GM12878 (cell line): Measurements from ENCODE around the gene TMED7. TPM values are rescaled to one million over a fixed set of nuclear protein-coding genes. Genes with fewer than 3 reads are reported as not detected.

Experiments
- ATAC-seq: fragments of 200-7000 bp; cut with Tn5 transposase; 3 replicates; pipeline ENCODE4 v1.9.1; 2020; ENCODE audit warnings: mild to moderate bottlenecking, moderate library complexity
- BruUV-seq: library from RNA; stranded (reverse); fragments of 400-500 nt; replicated peaks from 2 replicates; lab custom pipeline; 2021; lab: Mats Ljungman, UMichigan
- CTCF ChIA-PET: fragments of 300-600 bp; sonication (Branson Sonifier 250); formaldehyde crosslinking; extraction: SDS; loops from one replicate; lab custom pipeline; 2021; ENCODE audit warnings: inconsistent platforms; lab: Yijun Ruan, JAX
- POLR2A ChIA-PET: fragments of 350-600 bp; formaldehyde crosslinking; extraction: SDS; loops from one replicate; lab custom pipeline; 2021; ENCODE audit warnings: inconsistent platforms; lab: Charles Lee
- RAD21 ChIA-PET: fragments of 300-600 bp; sonication (Branson Sonifier 250); formaldehyde crosslinking; loops from one replicate; lab custom pipeline; 2023; ENCODE audit warnings: antibody characterized with exemption; ENCODE audit not compliant: unreplicated experiment; lab: Charles Lee
- SMC1A ChIA-PET: fragments of 300-600 bp; sonication (Branson Sonifier 250); formaldehyde crosslinking; loops from one replicate; lab custom pipeline; 2023; ENCODE audit not compliant: unreplicated experiment, uncharacterized antibody; lab: Charles Lee
- DNase-seq: peaks from one replicate; pipeline ENCODE4 v3.0.0-alpha.2; 2011; ENCODE audit warnings: low read depth, low spot score
- FAIRE-seq: peaks from 3 replicates; lab custom pipeline; 2011; peaks lifted over from hg19 to GRCh38; lab: Jason Lieb, UNC
- H2AFZ ChIP-seq: 2 replicates; pipeline ENCODE4 v1.6.0; 2011; ENCODE audit warnings: low read depth, low read length, control low read depth; ENCODE audit not compliant: control insufficient read depth
- H3K27ac ChIP-seq: 2 replicates; pipeline ENCODE4 v1.5.1; 2011; ENCODE audit warnings: control low read depth; ENCODE audit not compliant: control insufficient read depth, insufficient read depth
- H3K27me3 ChIP-seq, 2 experiments: replicated peaks in 1 of 2; 2 replicates each; pipeline versions ENCODE4 v1.6.0 to v1.6.1; 2011; ENCODE audit warnings: low read length in 1 of 2; ENCODE audit not compliant: control insufficient read depth in 2 of 2, insufficient read depth in 2 of 2
- H3K36me3 ChIP-seq, 2 experiments: 2 replicates each; pipeline ENCODE4 v1.5.1; 2011; ENCODE audit warnings: low read length in 1 of 2; ENCODE audit not compliant: control insufficient read depth in 2 of 2, insufficient read depth in 2 of 2
- H3K4me1 ChIP-seq: 2 replicates; pipeline ENCODE4 v1.6.1; 2011; ENCODE audit warnings: mild to moderate bottlenecking, low read length, moderate library complexity, mixed read lengths; ENCODE audit not compliant: control insufficient read depth, insufficient read depth
- H3K4me2 ChIP-seq: 2 replicates; pipeline ENCODE4 v1.6.0; 2011; ENCODE audit warnings: control low read depth; ENCODE audit not compliant: control insufficient read depth, insufficient read depth
- H3K4me3 ChIP-seq: fragments of 200-600 bp; sonication (generic); 2 replicates; pipeline ENCODE4 v1.5.1; 2016
- H3K79me2 ChIP-seq: 2 replicates; pipeline ENCODE4 v1.6.0; 2011; ENCODE audit warnings: low read length; ENCODE audit not compliant: control insufficient read depth, insufficient read depth
- H3K9ac ChIP-seq: 2 replicates; pipeline ENCODE4 v1.8.0; 2011; ENCODE audit warnings: low read length, control low read depth, mixed read lengths; ENCODE audit not compliant: control insufficient read depth, insufficient read depth
- H3K9me3 ChIP-seq: replicated peaks from 3 replicates; pipeline ENCODE4 v1.5.1; 2011; ENCODE audit warnings: mild to moderate bottlenecking, low read length; ENCODE audit not compliant: control insufficient read depth, insufficient read depth
- H4K20me1 ChIP-seq: 2 replicates; pipeline ENCODE4 v1.6.0; 2011; ENCODE audit not compliant: control insufficient read depth, insufficient read depth
- CREB1 ChIP-seq: IDR thresholded peaks from 2 replicates; pipeline ENCODE4 v1.6.1; 2012; ENCODE audit warnings: low read depth, mild to moderate bottlenecking, inconsistent platforms
- ESRRA ChIP-seq: IDR thresholded peaks from 2 replicates; pipeline ENCODE4 v1.6.1; 2012; ENCODE audit warnings: mild to moderate bottlenecking, low read length, improper control_type of control experiment
- IRF4 ChIP-seq: IDR thresholded peaks from 2 replicates; pipeline ENCODE4 v1.6.1; 2011; ENCODE audit warnings: low read depth, low read length
- NFIC ChIP-seq: IDR thresholded peaks from 2 replicates; pipeline ENCODE4 v1.6.1; 2012; ENCODE audit warnings: low read depth, mild to moderate bottlenecking, inconsistent platforms, low read length, moderate library complexity
- SPI1 ChIP-seq: IDR thresholded peaks from 2 replicates; pipeline ENCODE4 v1.6.1; 2011; ENCODE audit warnings: low read depth, mild to moderate bottlenecking, low read length, moderate library complexity, borderline replicate concordance; ENCODE audit not compliant: insufficient read depth
- YBX1 ChIP-seq: fragments of 450-650 bp; IDR thresholded peaks from 2 replicates; pipeline ENCODE4 v1.6.1; 2016; ENCODE audit warnings: antibody characterized with exemption
- WGBS: methylation state at CpG from one replicate; pipeline ENCODE4 v1.1.6; 2016; ENCODE audit warnings: low lambda C conversion rate; ENCODE audit not compliant: insufficient replicate concordance, insufficient coverage; ENCODE audit errors: missing lambda C conversion rate; 5-methylcytosine and 5-hydroxymethylcytosine counted together
- in situ Hi-C: fragments of 300-500 bp; cut with MboI; formaldehyde crosslinking; loops from 9 replicates; pipeline ENCODE4 v1.14.3; 2018; ENCODE audit warnings: mixed read lengths
- intact Hi-C: fragments of 100-400 bp; cut with micrococcal nuclease; formaldehyde crosslinking; loops from one replicate; pipeline ENCODE4 v1.14.2; 2022; ENCODE audit not compliant: unreplicated experiment
- polyA plus RNA-seq, 11 experiments: library from polyadenylated mRNA; depleted of rRNA in 4 of 11; unstranded in 6 of 11; stranded (reverse) in 5 of 11; fragments of >200 nt; fragmentation: Nextera tagmentation in 4 of 11; fragmentation: Illumina TruSeq in 1 of 11; extraction: Ambion mirVana in 4 of 11; extraction: Trizol in 1 of 11; gene quantifications; 1 replicate in 1 of 11; 2 replicates in 10 of 11; pipeline versions ENCODE4 v1.2.1 to v1.2.3, GENCODE V29; 2011 to 2016; ENCODE audit warnings: inconsistent platforms in 2 of 11, missing spikeins in 2 of 11, low read depth in 1 of 11
- total RNA-seq, 4 experiments: library from RNA; depleted of rRNA in 3 of 4; stranded (reverse); fragments of >200 nt in 3 of 4; fragmentation: Illumina TruSeq in 1 of 4; extraction: Trizol in 1 of 4; gene quantifications; 2 replicates each; pipeline versions ENCODE4 v1.2.1 to v1.2.3, GENCODE V29; 2013 to 2021
- TF ChIP-seq, protein P1 (sequence below): fragments of 450-650 bp; IDR thresholded peaks from 2 replicates; pipeline ENCODE4 v1.6.1; 2014; ENCODE audit warnings: mild to moderate bottlenecking
- TF ChIP-seq, protein P2 (sequence below): fragments of 450-650 bp; formaldehyde crosslinking; IDR thresholded peaks from 2 replicates; pipeline ENCODE4 v1.4.0; 2022; ENCODE audit warnings: mild to moderate bottlenecking, moderate library complexity
- TF ChIP-seq, protein P3 (sequence below): fragments of 450-650 bp; IDR thresholded peaks from 2 replicates; pipeline ENCODE4 v1.6.1; 2017; ENCODE audit warnings: mild to moderate bottlenecking, moderate library complexity
- TF ChIP-seq, protein P4 (sequence below): IDR thresholded peaks from 2 replicates; pipeline ENCODE4 v1.6.1; 2012; ENCODE audit warnings: low read depth, low read length, improper control_type of control experiment
- TF ChIP-seq, protein P5 (sequence below): IDR thresholded peaks from 2 replicates; pipeline ENCODE4 v1.6.1; 2011; ENCODE audit warnings: low read depth, mild to moderate bottlenecking, low read length, moderate library complexity, borderline replicate concordance; ENCODE audit errors: extremely low read depth
- TF ChIP-seq, protein P6 (sequence below): fragments of 450-650 bp; IDR thresholded peaks from 2 replicates; pipeline ENCODE4 v1.6.1; 2018; ENCODE audit warnings: mild to moderate bottlenecking, low read depth, moderate library complexity; ENCODE audit not compliant: partially characterized antibody

TMED7 gene
- total and polyA plus RNA-seq, 10 of the 15 experiments (the other 5 are each of a cell fraction or from before 2014, with no cell fraction given), result 8.0 to 37.3 (median 25.2) TPM

DNA sequence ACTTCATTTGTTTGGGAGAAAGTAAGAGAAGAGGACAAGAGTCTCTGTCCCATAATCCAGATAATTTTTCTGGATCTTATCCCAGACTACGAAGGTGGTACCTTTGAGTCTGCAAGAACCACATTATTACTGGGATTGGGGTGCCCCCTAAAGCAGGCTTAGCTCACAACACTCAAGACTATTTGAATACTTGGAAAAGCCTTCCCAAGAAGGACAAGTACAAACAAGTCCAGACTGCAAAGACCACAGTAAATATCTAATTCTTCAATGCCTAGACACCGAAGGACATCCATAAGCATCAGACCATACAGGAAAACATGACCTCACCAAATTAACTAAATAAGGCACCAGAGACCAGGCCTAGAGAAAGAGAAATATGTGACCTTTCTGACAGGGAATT is 40.2 kb upstream of the TMED7 start:
- Histone ChIP-seq H3K9ac (no peak overlapping the region), H3K27me3 (no peaks in the 10 kb centered on the region; a peak in 1 of 4 replicates), H4K20me1 (no peaks in the 10 kb centered on the region), H3K36me3 (no peaks in the 10 kb centered on the region), H3K4me1 (no peaks in the 10 kb centered on the region), H3K27ac (no peak overlapping the region), H3K4me3 (no peak overlapping the region), H3K4me2 (no peak overlapping the region), H2AFZ (no peak overlapping the region), H3K79me2 (no peaks in the 10 kb centered on the region), H3K9me3 (no peaks in the 10 kb centered on the region; the same call in 2 of the 3 replicates)
- RAD21 ChIA-PET, result no interaction called here
- POLR2A ChIA-PET, result no interaction called here
- CTCF ChIA-PET, result no interaction called here
- ATAC-seq (no peak), DNase-seq (no peak), FAIRE-seq (no peak)
- in situ Hi-C loops, result no loop called here
- 55% methylated on average over 2 of the region's 2 CpGs for WGBS
- intact Hi-C loops, result no loop called here
- SMC1A ChIA-PET, result interaction anchor here (1.5 kb wide), 1 partner anchor 101 kb away, joined by 4 read pairs; no protein-coding TSS in a partner anchor
- no TSS peak for BruUV-seq
- TF ChIP-seq, protein P1, sequence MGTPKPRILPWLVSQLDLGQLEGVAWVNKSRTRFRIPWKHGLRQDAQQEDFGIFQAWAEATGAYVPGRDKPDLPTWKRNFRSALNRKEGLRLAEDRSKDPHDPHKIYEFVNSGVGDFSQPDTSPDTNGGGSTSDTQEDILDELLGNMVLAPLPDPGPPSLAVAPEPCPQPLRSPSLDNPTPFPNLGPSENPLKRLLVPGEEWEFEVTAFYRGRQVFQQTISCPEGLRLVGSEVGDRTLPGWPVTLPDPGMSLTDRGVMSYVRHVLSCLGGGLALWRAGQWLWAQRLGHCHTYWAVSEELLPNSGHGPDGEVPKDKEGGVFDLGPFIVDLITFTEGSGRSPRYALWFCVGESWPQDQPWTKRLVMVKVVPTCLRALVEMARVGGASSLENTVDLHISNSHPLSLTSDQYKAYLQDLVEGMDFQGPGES, result no peak
- TF ChIP-seq, protein P2, sequence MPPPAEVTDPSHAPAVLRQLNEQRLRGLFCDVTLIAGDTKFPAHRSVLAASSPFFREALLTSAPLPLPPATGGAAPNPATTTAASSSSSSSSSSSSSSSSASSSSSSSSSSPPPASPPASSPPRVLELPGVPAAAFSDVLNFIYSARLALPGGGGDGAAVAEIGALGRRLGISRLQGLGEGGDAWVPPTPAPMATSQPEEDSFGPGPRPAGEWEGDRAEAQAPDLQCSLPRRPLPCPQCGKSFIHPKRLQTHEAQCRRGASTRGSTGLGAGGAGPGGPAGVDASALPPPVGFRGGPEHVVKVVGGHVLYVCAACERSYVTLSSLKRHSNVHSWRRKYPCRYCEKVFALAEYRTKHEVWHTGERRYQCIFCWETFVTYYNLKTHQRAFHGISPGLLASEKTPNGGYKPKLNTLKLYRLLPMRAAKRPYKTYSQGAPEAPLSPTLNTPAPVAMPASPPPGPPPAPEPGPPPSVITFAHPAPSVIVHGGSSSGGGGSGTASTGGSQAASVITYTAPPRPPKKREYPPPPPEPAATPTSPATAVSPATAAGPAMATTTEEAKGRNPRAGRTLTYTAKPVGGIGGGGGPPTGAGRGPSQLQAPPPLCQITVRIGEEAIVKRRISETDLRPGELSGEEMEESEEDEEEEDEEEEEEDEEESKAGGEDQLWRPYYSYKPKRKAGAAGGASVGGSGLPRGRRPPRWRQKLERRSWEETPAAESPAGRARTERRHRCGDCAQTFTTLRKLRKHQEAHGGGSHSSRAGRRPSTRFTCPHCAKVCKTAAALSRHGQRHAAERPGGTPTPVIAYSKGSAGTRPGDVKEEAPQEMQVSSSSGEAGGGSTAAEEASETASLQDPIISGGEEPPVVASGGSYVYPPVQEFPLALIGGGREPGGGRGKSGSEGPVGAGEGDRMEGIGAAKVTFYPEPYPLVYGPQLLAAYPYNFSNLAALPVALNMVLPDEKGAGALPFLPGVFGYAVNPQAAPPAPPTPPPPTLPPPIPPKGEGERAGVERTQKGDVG, result no peak
- TF ChIP-seq, protein P3, sequence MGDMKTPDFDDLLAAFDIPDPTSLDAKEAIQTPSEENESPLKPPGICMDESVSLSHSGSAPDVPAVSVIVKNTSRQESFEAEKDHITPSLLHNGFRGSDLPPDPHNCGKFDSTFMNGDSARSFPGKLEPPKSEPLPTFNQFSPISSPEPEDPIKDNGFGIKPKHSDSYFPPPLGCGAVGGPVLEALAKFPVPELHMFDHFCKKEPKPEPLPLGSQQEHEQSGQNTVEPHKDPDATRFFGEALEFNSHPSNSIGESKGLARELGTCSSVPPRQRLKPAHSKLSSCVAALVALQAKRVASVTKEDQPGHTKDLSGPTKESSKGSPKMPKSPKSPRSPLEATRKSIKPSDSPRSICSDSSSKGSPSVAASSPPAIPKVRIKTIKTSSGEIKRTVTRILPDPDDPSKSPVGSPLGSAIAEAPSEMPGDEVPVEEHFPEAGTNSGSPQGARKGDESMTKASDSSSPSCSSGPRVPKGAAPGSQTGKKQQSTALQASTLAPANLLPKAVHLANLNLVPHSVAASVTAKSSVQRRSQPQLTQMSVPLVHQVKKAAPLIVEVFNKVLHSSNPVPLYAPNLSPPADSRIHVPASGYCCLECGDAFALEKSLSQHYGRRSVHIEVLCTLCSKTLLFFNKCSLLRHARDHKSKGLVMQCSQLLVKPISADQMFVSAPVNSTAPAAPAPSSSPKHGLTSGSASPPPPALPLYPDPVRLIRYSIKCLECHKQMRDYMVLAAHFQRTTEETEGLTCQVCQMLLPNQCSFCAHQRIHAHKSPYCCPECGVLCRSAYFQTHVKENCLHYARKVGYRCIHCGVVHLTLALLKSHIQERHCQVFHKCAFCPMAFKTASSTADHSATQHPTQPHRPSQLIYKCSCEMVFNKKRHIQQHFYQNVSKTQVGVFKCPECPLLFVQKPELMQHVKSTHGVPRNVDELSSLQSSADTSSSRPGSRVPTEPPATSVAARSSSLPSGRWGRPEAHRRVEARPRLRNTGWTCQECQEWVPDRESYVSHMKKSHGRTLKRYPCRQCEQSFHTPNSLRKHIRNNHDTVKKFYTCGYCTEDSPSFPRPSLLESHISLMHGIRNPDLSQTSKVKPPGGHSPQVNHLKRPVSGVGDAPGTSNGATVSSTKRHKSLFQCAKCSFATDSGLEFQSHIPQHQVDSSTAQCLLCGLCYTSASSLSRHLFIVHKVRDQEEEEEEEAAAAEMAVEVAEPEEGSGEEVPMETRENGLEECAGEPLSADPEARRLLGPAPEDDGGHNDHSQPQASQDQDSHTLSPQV, result no peak
- TF ChIP-seq NFIC (no peak), YBX1 (no peak), ESRRA (no peak), SPI1 (no peak), CREB1 (no peak), IRF4 (no peak)
- TF ChIP-seq, protein P4, sequence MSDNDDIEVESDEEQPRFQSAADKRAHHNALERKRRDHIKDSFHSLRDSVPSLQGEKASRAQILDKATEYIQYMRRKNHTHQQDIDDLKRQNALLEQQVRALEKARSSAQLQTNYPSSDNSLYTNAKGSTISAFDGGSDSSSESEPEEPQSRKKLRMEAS, result no peak
- TF ChIP-seq, protein P5, sequence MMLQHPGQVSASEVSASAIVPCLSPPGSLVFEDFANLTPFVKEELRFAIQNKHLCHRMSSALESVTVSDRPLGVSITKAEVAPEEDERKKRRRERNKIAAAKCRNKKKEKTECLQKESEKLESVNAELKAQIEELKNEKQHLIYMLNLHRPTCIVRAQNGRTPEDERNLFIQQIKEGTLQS, result no peak
- TF ChIP-seq, protein P6, sequence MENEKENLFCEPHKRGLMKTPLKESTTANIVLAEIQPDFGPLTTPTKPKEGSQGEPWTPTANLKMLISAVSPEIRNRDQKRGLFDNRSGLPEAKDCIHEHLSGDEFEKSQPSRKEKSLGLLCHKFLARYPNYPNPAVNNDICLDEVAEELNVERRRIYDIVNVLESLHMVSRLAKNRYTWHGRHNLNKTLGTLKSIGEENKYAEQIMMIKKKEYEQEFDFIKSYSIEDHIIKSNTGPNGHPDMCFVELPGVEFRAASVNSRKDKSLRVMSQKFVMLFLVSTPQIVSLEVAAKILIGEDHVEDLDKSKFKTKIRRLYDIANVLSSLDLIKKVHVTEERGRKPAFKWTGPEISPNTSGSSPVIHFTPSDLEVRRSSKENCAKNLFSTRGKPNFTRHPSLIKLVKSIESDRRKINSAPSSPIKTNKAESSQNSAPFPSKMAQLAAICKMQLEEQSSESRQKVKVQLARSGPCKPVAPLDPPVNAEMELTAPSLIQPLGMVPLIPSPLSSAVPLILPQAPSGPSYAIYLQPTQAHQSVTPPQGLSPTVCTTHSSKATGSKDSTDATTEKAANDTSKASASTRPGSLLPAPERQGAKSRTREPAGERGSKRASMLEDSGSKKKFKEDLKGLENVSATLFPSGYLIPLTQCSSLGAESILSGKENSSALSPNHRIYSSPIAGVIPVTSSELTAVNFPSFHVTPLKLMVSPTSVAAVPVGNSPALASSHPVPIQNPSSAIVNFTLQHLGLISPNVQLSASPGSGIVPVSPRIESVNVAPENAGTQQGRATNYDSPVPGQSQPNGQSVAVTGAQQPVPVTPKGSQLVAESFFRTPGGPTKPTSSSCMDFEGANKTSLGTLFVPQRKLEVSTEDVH, result no peak
